Measurements from ENCODE around the gene MST1. TPM values are rescaled to one million over a fixed set of nuclear protein-coding genes. Genes with fewer than 3 reads are reported as not detected.
A peak's percentile ranks its signal among the peaks of the same experiment; 100 is the strongest.
"Not testable (repeated sequence)": the region's sequence is repeated elsewhere in the genome, so short reads cannot be mapped to it uniquely, and the experiment has no call there.

MST1 gene
- total and polyA plus RNA-seq, 2 experiments from 2014 or later = 31.3 to 48.7 TPM

GRCh38 chr3:49702672-49703071 lies 13.4 kb upstream of the MST1 start:
- H3K27ac ChIP-seq = no peak overlapping the region
- no peak for TF ChIP-seq CTCF (IDR thresholded peaks at IDR 0.05; ENCODE audit: low read depth, low read length)
- H3K4me1 ChIP-seq (ENCODE audit: low read depth) = no peaks in the 10 kb centered on the region
- no peak overlapping the region for H3K4me3 ChIP-seq
- no peaks in the 10 kb centered on the region for H3K9me3 ChIP-seq (ENCODE audit: low read depth)
- H3K27me3 ChIP-seq = no peaks in the 10 kb centered on the region
- no peak for DNase-seq (ENCODE audit: low read depth in 1 of 2, low spot score in 1 of 2)
- H3K36me3 ChIP-seq = no peaks in the 10 kb centered on the region

- peak in 1 of 2 donors; percentile 39 for DNase-seq (ENCODE audit: low read depth in 1 of 2, low spot score in 1 of 2)
- no peaks in the 10 kb centered on the region for H3K36me3 ChIP-seq
- no peaks in the 10 kb centered on the region for H3K4me1 ChIP-seq (ENCODE audit: low read depth)
- no peak overlapping the region for H3K4me3 ChIP-seq
- H3K27ac ChIP-seq = no peak overlapping the region
- TF ChIP-seq CTCF (IDR thresholded peaks at IDR 0.05; ENCODE audit: low read depth, low read length) = peak; percentile 49
- H3K27me3 ChIP-seq = no peaks in the 10 kb centered on the region
- H3K9me3 ChIP-seq (ENCODE audit: low read depth) = no peaks in the 10 kb centered on the region
These were observed 12.3 kb upstream of the MST1 start for GRCh38 chr3:49701388-49702077.

GRCh38 chr3:49700453-49701128 lies 11.3 kb upstream of the MST1 start:
- DNase-seq (ENCODE audit: low read depth in 1 of 2, low spot score in 1 of 2) = no peak
- H3K36me3 ChIP-seq = no peaks in the 10 kb centered on the region
- TF ChIP-seq CTCF (IDR thresholded peaks at IDR 0.05; ENCODE audit: low read depth, low read length) = peak; percentile 11

GRCh38 chr3:49700014-49700413 lies 10.7 kb upstream of the MST1 start:
- Histone ChIP-seq H3K27ac (no peak overlapping the region), H3K9me3 (ENCODE audit: low read depth) (no peaks in the 10 kb centered on the region), H3K4me3 (no peak overlapping the region), H3K36me3 (no peaks in the 10 kb centered on the region), H3K27me3 (no peaks in the 10 kb centered on the region), H3K4me1 (ENCODE audit: low read depth) (no peaks in the 10 kb centered on the region)
- no peak for TF ChIP-seq CTCF (IDR thresholded peaks at IDR 0.05; ENCODE audit: low read depth, low read length)
- no peak for DNase-seq (ENCODE audit: low read depth in 1 of 2, low spot score in 1 of 2)

More at GRCh38 chr3:49700453-49701128, 11.3 kb upstream of the MST1 start:
- H3K9me3 ChIP-seq (ENCODE audit: low read depth) = no peaks in the 10 kb centered on the region
- no peaks in the 10 kb centered on the region for H3K27me3 ChIP-seq
- no peaks in the 10 kb centered on the region for H3K4me1 ChIP-seq (ENCODE audit: low read depth)
- no peak overlapping the region for H3K27ac ChIP-seq
- H3K4me3 ChIP-seq = no peak overlapping the region

GRCh38 chr3:49699281-49699979 lies 10.2 kb upstream of the MST1 start:
- no peak for DNase-seq (ENCODE audit: low read depth in 1 of 2, low spot score in 1 of 2)
- Histone ChIP-seq H3K27ac (no peak overlapping the region), H3K27me3 (no peaks in the 10 kb centered on the region), H3K4me3 (no peak overlapping the region), H3K9me3 (ENCODE audit: low read depth) (no peaks in the 10 kb centered on the region), H3K4me1 (ENCODE audit: low read depth) (no peaks in the 10 kb centered on the region), H3K36me3 (no peaks in the 10 kb centered on the region)
- no peak for TF ChIP-seq CTCF (IDR thresholded peaks at IDR 0.05; ENCODE audit: low read depth, low read length)

GRCh38 chr3:49695350-49696015 lies 6.2 kb upstream of the MST1 start:
- not testable (repeated sequence) for H3K27ac ChIP-seq

GRCh38 chr3:49694409-49695070 lies 5.3 kb upstream of the MST1 start:
- not testable (repeated sequence) for H3K4me1 ChIP-seq (ENCODE audit: low read depth); H3K4me3 ChIP-seq; H3K27me3 ChIP-seq; DNase-seq (ENCODE audit: low read depth in 1 of 2, low spot score in 1 of 2); H3K9me3 ChIP-seq (ENCODE audit: low read depth); H3K36me3 ChIP-seq; H3K27ac ChIP-seq

More at GRCh38 chr3:49695350-49696015, 6.2 kb upstream of the MST1 start:
- H3K9me3 ChIP-seq (ENCODE audit: low read depth); H3K4me1 ChIP-seq (ENCODE audit: low read depth); DNase-seq (ENCODE audit: low read depth in 1 of 2, low spot score in 1 of 2); H3K36me3 ChIP-seq; H3K4me3 ChIP-seq; H3K27me3 ChIP-seq: not testable (repeated sequence)
